Neural cell (in vitro differentiated cells): ENCODE measurements around the gene COMMD9. TPM values are rescaled to one million over a fixed set of nuclear protein-coding genes. Genes with fewer than 3 reads are reported as not detected.

Experiments used
- H2AFZ ChIP-seq: fragments of 200-600, 300-800 bp; sonication (generic), shearing (Covaris generic); 2 replicates; pipeline ENCODE4 v1.6.0; 2014; ENCODE audit warnings: low read depth, mild to moderate bottlenecking, antibody characterized with exemption, low read length, moderate library complexity
- H3F3A ChIP-seq: fragments of 200-600 bp; shearing (Covaris generic); 2 replicates; pipeline ENCODE4 v1.6.1; 2016; ENCODE audit warnings: mild to moderate bottlenecking, moderate library complexity, mixed read lengths, antibody characterized with exemption, low read length; ENCODE audit not compliant: insufficient read depth, poor library complexity, severe bottlenecking
- H3K27ac ChIP-seq: fragments of 200-600, 300-800 bp; sonication (generic), shearing (Covaris generic); 2 replicates; pipeline ENCODE4 v1.5.1; 2014; ENCODE audit warnings: mild to moderate bottlenecking, low read length, moderate library complexity
- H3K27me3 ChIP-seq: fragments of 300-800, 200-600 bp; sonication (generic), shearing (Covaris generic); 2 replicates; pipeline ENCODE4 v1.6.0; 2014; ENCODE audit warnings: mild to moderate bottlenecking, low read depth, low read length, moderate library complexity; ENCODE audit not compliant: insufficient read depth
- H3K36me3 ChIP-seq: fragments of 300-800, 200-600 bp; sonication (generic), shearing (Covaris generic); 2 replicates; pipeline ENCODE4 v1.5.1; 2014; ENCODE audit warnings: mild to moderate bottlenecking, antibody characterized with exemption, low read length, moderate library complexity; ENCODE audit not compliant: insufficient read depth
- H3K4me2 ChIP-seq: fragments of 300-800, 200-600 bp; sonication (generic), shearing (Covaris generic); 2 replicates; pipeline ENCODE4 v1.6.0; 2014; ENCODE audit warnings: mild to moderate bottlenecking, low read length
- H3K4me3 ChIP-seq: fragments of 300-800, 200-600 bp; sonication (generic), shearing (Covaris generic); 2 replicates; pipeline ENCODE4 v1.5.1; 2014; ENCODE audit warnings: mild to moderate bottlenecking, low read length, moderate library complexity
- H3K79me2 ChIP-seq: fragments of 200-600 bp; shearing (Covaris generic); replicated peaks from 2 replicates; pipeline ENCODE4 v1.6.0; 2014; ENCODE audit warnings: mild to moderate bottlenecking, low read length, moderate library complexity; ENCODE audit not compliant: insufficient read depth
- H3K9ac ChIP-seq: fragments of 300-800, 200-600 bp; sonication (generic), shearing (Covaris generic); 2 replicates; pipeline ENCODE4 v1.6.1; 2016; ENCODE audit warnings: mild to moderate bottlenecking, low read length, mixed read lengths
- H3K9me2 ChIP-seq: fragments of 200-600 bp; shearing (Covaris generic); 2 replicates; pipeline ENCODE4 v1.6.1; 2016; ENCODE audit warnings: mild to moderate bottlenecking, low read length, mixed read lengths; ENCODE audit not compliant: insufficient read depth
- H3K9me3 ChIP-seq: fragments of 200-600, 300-800 bp; sonication (generic), shearing (Covaris generic); 2 replicates; pipeline ENCODE4 v1.6.1; 2016; ENCODE audit warnings: mild to moderate bottlenecking, mixed run types, low read length, moderate library complexity, mixed read lengths
- H4K20me1 ChIP-seq: fragments of 200-600 bp; shearing (Covaris generic); 2 replicates; pipeline ENCODE4 v1.6.1; 2016; ENCODE audit warnings: mild to moderate bottlenecking, mixed run types; ENCODE audit not compliant: insufficient read depth
- EP300 ChIP-seq: fragments of 450-650 bp; conservative IDR thresholded peaks from 2 replicates; pipeline ENCODE4 v1.6.1; 2014; ENCODE audit warnings: antibody characterized with exemption, mild to moderate bottlenecking, moderate library complexity; ENCODE audit not compliant: poor library complexity, severe bottlenecking
- EZH2 ChIP-seq: fragments of 200-600, 300-800 bp; shearing (Covaris generic), sonication (generic); IDR thresholded peaks from 2 replicates; pipeline ENCODE4 v1.6.1; 2014; ENCODE audit warnings: antibody characterized with exemption, low read length, borderline replicate concordance, mild to moderate bottlenecking; ENCODE audit not compliant: insufficient read depth, poor library complexity, severe bottlenecking
- MXI1 ChIP-seq: fragments of 450-650 bp; conservative IDR thresholded peaks from 2 replicates; pipeline ENCODE4 v1.6.1; 2014; ENCODE audit warnings: antibody characterized with exemption, mild to moderate bottlenecking; ENCODE audit not compliant: poor library complexity, severe bottlenecking
- POLR2AphosphoS5 ChIP-seq: IDR thresholded peaks from 2 replicates; pipeline ENCODE4 v1.6.1; 2012
- RAD21 ChIP-seq: fragments of 450-650 bp; conservative IDR thresholded peaks from 2 replicates; pipeline ENCODE4 v1.6.1; 2014; ENCODE audit warnings: antibody characterized with exemption, mild to moderate bottlenecking, moderate library complexity
- SMC3 ChIP-seq: fragments of 450-650 bp; conservative IDR thresholded peaks from 2 replicates; pipeline ENCODE4 v1.6.1; 2014; ENCODE audit warnings: antibody characterized with exemption, mild to moderate bottlenecking, moderate library complexity; ENCODE audit not compliant: poor library complexity
- TAF1 ChIP-seq: IDR thresholded peaks from 2 replicates; pipeline ENCODE4 v1.6.1; 2012; ENCODE audit warnings: low read depth
- polyA plus RNA-seq: library from polyadenylated mRNA; depleted of rRNA; stranded (reverse); fragments of >200 nt; gene quantifications from 2 replicates; pipeline ENCODE4 v1.2.3, GENCODE V29; 2014
- TF ChIP-seq, protein P1 (sequence below): IDR thresholded peaks from 2 replicates; pipeline ENCODE4 v1.6.1; 2012; ENCODE audit warnings: borderline replicate concordance
- TF ChIP-seq, protein P2 (sequence below): fragments of 450-650 bp; IDR thresholded peaks from 2 replicates; pipeline ENCODE4 v1.5.1; 2014; ENCODE audit warnings: antibody characterized with exemption, mild to moderate bottlenecking, moderate library complexity; ENCODE audit not compliant: poor library complexity, severe bottlenecking

The COMMD9 gene
- polyA plus RNA-seq, 1 donor from 2014 or later: 119 TPM

DNA sequence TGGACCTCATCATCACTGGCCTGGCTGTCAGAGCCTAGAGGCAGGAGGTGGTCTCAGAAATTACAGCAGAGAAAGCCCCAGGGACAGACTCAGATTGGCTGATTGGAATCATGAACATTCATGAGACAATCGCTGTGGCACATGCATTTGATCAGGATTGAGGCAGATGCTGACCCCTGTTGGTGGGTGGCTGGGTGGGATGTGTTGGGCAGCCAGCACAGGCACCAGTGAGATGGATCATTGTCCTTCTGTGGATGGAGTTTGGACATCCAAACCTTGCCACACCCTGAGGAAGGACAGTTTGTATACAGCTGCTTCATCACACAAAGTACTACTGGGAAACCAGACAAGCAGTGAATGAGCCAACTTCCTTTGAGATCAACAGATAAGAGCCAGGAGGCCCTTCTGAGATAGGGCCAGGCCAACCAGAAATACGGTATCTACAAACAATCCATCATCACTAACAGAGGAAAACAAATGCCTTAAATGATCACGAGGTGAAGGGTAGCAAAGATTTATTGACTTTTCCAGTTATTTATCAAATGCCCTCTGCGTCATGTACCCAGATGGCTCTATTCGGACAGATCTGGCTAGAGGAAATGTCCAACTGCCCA, 17.3 kb downstream of the COMMD9 start:
- no peaks in the 10 kb centered on the region for H3K9me2 ChIP-seq
- TF ChIP-seq TAF1 (no peak), SMC3 (no peak), MXI1 (no peak), RAD21 (no peak), EP300 (no peak), POLR2AphosphoS5 (no peak)
- TF ChIP-seq, protein P1, sequence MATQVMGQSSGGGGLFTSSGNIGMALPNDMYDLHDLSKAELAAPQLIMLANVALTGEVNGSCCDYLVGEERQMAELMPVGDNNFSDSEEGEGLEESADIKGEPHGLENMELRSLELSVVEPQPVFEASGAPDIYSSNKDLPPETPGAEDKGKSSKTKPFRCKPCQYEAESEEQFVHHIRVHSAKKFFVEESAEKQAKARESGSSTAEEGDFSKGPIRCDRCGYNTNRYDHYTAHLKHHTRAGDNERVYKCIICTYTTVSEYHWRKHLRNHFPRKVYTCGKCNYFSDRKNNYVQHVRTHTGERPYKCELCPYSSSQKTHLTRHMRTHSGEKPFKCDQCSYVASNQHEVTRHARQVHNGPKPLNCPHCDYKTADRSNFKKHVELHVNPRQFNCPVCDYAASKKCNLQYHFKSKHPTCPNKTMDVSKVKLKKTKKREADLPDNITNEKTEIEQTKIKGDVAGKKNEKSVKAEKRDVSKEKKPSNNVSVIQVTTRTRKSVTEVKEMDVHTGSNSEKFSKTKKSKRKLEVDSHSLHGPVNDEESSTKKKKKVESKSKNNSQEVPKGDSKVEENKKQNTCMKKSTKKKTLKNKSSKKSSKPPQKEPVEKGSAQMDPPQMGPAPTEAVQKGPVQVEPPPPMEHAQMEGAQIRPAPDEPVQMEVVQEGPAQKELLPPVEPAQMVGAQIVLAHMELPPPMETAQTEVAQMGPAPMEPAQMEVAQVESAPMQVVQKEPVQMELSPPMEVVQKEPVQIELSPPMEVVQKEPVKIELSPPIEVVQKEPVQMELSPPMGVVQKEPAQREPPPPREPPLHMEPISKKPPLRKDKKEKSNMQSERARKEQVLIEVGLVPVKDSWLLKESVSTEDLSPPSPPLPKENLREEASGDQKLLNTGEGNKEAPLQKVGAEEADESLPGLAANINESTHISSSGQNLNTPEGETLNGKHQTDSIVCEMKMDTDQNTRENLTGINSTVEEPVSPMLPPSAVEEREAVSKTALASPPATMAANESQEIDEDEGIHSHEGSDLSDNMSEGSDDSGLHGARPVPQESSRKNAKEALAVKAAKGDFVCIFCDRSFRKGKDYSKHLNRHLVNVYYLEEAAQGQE: no peak
- TF ChIP-seq, protein P2, sequence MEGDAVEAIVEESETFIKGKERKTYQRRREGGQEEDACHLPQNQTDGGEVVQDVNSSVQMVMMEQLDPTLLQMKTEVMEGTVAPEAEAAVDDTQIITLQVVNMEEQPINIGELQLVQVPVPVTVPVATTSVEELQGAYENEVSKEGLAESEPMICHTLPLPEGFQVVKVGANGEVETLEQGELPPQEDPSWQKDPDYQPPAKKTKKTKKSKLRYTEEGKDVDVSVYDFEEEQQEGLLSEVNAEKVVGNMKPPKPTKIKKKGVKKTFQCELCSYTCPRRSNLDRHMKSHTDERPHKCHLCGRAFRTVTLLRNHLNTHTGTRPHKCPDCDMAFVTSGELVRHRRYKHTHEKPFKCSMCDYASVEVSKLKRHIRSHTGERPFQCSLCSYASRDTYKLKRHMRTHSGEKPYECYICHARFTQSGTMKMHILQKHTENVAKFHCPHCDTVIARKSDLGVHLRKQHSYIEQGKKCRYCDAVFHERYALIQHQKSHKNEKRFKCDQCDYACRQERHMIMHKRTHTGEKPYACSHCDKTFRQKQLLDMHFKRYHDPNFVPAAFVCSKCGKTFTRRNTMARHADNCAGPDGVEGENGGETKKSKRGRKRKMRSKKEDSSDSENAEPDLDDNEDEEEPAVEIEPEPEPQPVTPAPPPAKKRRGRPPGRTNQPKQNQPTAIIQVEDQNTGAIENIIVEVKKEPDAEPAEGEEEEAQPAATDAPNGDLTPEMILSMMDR: no peak
- peak overlapping the region; percentile 74 for H3K27ac ChIP-seq
- H2AFZ ChIP-seq: no peak overlapping the region
- H3F3A ChIP-seq: no peaks in the 10 kb centered on the region
- no peak overlapping the region for H3K4me2 ChIP-seq
- no peaks in the 10 kb centered on the region for H3K9me3 ChIP-seq
- no peaks in the 10 kb centered on the region for H4K20me1 ChIP-seq
- no peaks in the 10 kb centered on the region for H3K27me3 ChIP-seq
- H3K9ac ChIP-seq: no peak overlapping the region
- H3K4me3 ChIP-seq: no peak overlapping the region
- no peaks in the 10 kb centered on the region for H3K79me2 ChIP-seq
- H3K36me3 ChIP-seq: peaks cover 17% of the 10 kb centered on the region

DNA sequence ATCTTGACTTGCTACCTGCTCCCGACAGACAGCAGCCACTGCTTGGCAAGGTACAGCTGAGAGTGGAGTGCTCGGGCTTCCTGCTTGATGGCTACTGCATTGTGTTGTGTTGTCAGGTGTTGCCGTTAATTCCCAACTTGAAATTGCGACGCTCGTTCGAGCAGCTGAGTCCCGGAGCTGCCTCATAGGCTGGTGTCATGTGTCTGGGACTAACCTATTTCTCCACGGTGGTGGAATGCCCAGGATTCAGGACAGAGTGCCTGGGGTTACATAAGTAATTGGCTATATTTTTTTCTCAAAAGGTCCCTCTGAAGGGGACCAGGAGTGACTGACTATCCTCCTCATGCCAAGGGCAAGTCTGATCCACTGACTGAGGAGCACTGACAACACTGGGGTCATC, 18.5 kb downstream of the COMMD9 start:
- no peaks in the 10 kb centered on the region for H3K9me2 ChIP-seq
- no peaks in the 10 kb centered on the region for H3F3A ChIP-seq
- no peaks in the 10 kb centered on the region for H3K27me3 ChIP-seq
- H2AFZ ChIP-seq: no peak overlapping the region
- no peaks in the 10 kb centered on the region for H3K9me3 ChIP-seq
- H3K9ac ChIP-seq: no peak overlapping the region
- no peaks in the 10 kb centered on the region for H4K20me1 ChIP-seq
- no peak overlapping the region for H3K4me2 ChIP-seq
- no peak for TF ChIP-seq EZH2
- TF ChIP-seq, protein P2: no peak
- no peak for TF ChIP-seq TAF1
- no peak for TF ChIP-seq RAD21
- TF ChIP-seq, protein P1: no peak
- TF ChIP-seq SMC3: no peak
- no peak for TF ChIP-seq EP300
- TF ChIP-seq MXI1: no peak
- TF ChIP-seq POLR2AphosphoS5: no peak
- peaks cover 14% of the 10 kb centered on the region for H3K36me3 ChIP-seq
- H3K4me3 ChIP-seq: no peak overlapping the region
- no peak overlapping the region for H3K27ac ChIP-seq
- no peaks in the 10 kb centered on the region for H3K79me2 ChIP-seq
